NCI-H146 (cell line): ENCODE measurements around the gene RAP1GAP2.
"Not testable (repeated sequence)": the region's sequence is repeated elsewhere in the genome, so short reads cannot be mapped to it uniquely, and the experiment has no call there.

Experiments
- DNase-seq: peaks from one replicate; lab custom pipeline; 2025; lab: John Stamatoyannopoulos, UW

The RAP1GAP2 gene

GRCh38 chr17:2814481-2815341, 18.5 kb downstream of the RAP1GAP2 start:
- no peak for DNase-seq

- peak; percentile 85 for DNase-seq
These were observed 19.5 kb downstream of the RAP1GAP2 start for GRCh38 chr17:2815781-2816185.

GRCh38 chr17:2816688-2817087, 20.4 kb downstream of the RAP1GAP2 start:
- DNase-seq = no peak

GRCh38 chr17:2819294-2819693, 23.1 kb downstream of the RAP1GAP2 start:
- not testable (repeated sequence) for DNase-seq

- DNase-seq = no peak
These were observed 23.8 kb downstream of the RAP1GAP2 start for GRCh38 chr17:2819921-2820501.

GRCh38 chr17:2821868-2822267, 25.6 kb downstream of the RAP1GAP2 start:
- DNase-seq = no peak

GRCh38 chr17:2822358-2822757, 26.1 kb downstream of the RAP1GAP2 start:
- DNase-seq = no peak

- DNase-seq = no peak
These were observed 29.2 kb downstream of the RAP1GAP2 start for GRCh38 chr17:2825253-2825970.

- peak; percentile 78 for DNase-seq
These were observed 32.3 kb downstream of the RAP1GAP2 start for GRCh38 chr17:2828397-2829038.

GRCh38 chr17:2830678-2831077, 34.4 kb downstream of the RAP1GAP2 start:
- no peak for DNase-seq

GRCh38 chr17:2835780-2836179, 39.5 kb downstream of the RAP1GAP2 start:
- DNase-seq = no peak

- no peak for DNase-seq
These were observed 40.9 kb downstream of the RAP1GAP2 start for GRCh38 chr17:2837147-2837561.

GRCh38 chr17:2841606-2842005, 45.4 kb downstream of the RAP1GAP2 start:
- no peak for DNase-seq

- no peak for DNase-seq
These were observed 46.2 kb downstream of the RAP1GAP2 start for GRCh38 chr17:2842464-2842863.

GRCh38 chr17:2844416-2844815, 48.2 kb downstream of the RAP1GAP2 start:
- peak; percentile 90 for DNase-seq

GRCh38 chr17:2847381-2848333, 51.4 kb downstream of the RAP1GAP2 start:
- DNase-seq = no peak

GRCh38 chr17:2849327-2849670, 53.1 kb downstream of the RAP1GAP2 start:
- no peak for DNase-seq

GRCh38 chr17:2850991-2851390, 54.8 kb downstream of the RAP1GAP2 start:
- DNase-seq = no peak

- no peak for DNase-seq
These were observed 55.4 kb downstream of the RAP1GAP2 start for GRCh38 chr17:2851615-2852014.

- DNase-seq = no peak
These were observed 56.0 kb downstream of the RAP1GAP2 start for GRCh38 chr17:2852221-2852620.

- no peak for DNase-seq
These were observed 56.6 kb downstream of the RAP1GAP2 start for GRCh38 chr17:2852729-2853282.
